Stimulated activated CD8-positive, alpha-beta memory T cell treated with anti-CD3 and anti-CD28 coated beads, Interleukin-4, amount 100 ng/mL, for 24 hours (primary cell): ENCODE results near the gene TRAPPC10.

ENCODE experiments used
- DNase-seq: peaks from one replicate; pipeline ENCODE4 v3.0.0-alpha.2; 2020; ENCODE audit warnings: low read depth

Gene TRAPPC10

DNA sequence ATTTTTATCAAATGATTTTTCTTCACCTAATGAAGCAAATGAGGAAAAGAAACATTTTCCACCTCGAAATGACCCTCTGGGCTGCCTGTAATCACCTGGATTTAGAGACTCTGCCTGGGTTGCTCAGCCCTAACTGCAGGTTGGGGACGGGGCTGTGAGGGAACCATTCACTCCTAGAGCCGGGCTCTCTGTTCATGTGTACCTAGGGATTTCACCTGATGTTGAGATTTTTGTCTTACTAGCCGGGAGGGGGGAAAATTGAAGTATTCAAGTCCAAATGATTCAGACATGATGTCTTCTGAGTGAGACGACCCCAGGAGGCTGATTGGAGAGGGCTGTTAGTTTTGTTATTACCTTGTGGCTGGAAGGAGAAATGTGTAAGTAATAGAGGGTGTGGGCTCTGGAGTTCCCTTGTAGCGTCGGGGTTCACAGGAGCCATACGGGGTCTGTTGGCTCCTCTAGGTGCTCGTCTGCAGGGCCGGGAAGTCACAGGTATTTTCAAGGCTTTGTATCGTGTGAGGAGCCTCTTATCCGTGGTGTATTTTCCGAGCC lies 52.8 kb downstream of the TRAPPC10 start:
- DNase-seq = no peak

DNA sequence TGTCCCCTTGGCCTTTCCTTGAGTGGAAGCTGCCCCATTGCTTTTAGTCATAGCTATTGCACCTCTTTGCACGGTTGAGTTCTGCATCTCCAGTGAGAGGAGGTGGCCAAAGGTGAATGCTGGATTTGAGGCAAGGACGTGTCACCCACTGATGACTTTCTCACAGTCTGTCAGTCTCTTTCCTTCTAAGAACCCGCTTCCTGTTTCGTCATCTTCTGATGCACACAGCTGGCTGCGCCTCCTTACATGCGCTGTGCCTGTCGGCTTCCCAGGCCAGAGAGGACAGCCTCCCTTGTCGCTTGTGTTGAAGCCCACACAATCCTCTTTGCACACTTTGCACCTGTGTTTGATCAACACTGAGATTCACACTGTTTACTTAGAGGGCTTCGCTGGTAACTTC lies 53.3 kb downstream of the TRAPPC10 start:
- peak; percentile 58 for DNase-seq

DNA sequence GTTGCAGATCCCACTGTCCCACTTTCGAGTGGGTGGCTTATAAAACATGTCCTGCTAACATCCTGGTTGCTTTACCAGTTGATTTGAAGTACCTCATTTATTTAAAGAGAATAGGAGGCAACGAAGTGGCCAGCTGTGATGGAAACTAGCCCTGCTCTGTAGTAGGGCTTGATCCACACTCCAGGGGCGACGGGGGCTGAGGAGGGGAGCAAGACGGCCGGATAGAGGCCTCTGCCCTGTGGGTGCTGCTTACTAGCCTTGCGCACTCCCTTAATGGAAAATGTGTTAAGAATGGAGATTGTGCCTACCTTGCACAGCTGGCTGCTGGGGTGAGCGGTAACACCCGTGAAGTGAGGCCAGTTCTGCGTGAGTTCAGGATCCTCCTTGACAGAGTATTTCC lies 54.0 kb downstream of the TRAPPC10 start:
- DNase-seq = no peak

DNA sequence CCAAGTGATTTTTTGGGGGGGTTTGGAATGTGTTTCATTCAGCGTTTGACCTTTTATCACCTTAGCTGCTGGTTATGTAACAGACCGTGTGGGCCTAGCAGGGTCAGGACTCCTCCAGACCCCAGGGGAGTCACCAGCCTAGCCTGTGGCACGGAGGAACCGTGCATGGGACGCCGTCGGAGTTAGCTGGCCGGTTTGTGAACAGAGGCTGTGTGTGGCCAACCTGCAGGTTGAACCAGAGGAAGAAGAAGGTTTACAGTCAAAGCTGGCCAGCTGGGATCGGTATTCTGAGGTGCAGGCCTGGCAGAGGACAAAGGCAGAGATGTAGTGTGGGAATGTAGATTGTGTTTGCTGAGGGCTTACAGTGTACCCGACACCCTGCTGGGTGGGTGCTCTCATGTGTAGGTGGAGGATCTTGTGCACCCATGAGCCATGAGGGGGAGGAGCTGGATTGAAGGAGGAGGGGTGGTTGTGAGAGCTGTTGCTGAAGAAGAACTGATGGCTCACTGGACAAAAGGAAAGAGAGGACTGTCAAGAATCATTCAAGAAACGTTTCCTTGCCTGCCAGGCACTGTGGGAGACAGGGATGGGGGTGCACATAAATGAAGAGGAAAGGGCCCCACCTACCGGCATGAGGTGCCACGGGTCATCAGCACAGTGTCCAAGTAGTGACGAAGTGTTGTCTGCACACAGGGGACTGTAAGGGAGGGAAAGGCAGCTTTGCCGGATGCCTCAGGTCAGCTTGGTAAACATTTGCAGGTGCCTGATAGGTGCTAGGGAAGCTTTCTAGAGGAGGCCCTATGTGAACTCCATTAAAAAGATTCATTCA lies 55.1 kb downstream of the TRAPPC10 start:
- DNase-seq = no peak

DNA sequence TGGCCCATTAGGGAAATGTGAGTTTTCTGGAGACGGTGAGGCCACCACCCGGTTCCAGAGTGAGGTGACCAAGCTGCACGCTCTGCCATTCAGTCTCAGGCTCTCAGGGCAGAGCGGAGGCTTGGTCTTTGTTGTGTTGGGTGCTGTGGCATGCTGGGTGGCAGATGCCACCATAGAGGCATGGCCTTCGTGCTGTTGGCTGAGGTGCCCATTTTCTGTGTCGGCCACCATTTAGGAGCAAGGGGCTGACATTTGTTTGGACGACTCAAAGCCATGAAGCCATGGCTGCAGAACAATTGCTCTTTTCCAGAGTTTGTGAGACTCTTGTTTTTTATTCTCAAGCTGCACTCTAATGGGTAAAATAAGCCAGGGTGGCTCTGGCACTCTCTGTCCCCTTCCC lies 58.3 kb downstream of the TRAPPC10 start:
- DNase-seq = no peak

DNA sequence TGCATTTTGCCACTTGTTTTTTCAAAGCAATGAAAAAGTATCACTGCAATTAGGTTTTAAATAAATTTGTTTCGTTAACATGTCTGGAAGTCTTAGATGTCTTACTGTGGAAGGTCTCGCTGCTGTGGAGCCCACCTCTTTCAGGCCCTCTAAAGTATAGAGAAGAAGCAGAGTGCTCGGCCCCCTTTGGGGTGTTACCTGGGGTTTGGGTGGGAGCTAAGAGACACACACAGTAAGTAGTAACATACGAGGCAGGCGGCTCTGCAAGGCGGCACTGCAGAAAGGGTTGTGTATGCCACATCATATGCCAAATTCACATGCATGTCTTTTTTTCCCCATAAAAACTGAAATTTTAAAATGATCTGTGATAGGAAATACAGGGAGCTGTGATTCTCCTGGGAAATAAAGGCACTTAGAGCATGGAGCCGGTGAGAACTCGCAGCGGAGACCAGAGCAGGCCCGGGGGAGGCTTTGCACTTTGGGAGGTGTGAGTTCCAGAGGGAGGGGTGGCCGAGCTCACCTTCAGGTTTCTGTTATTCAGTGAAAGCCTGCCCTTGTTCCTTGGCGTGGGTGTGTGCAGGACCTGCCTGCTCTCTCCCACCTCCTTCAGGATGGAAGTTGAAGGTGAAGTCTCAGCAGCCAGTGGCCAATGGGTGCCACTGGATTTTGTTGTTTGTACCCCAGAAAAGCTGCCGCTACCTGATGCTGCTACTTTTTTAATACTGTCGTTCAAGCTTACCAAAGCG lies 59.4 kb downstream of the TRAPPC10 start:
- no peak for DNase-seq

DNA sequence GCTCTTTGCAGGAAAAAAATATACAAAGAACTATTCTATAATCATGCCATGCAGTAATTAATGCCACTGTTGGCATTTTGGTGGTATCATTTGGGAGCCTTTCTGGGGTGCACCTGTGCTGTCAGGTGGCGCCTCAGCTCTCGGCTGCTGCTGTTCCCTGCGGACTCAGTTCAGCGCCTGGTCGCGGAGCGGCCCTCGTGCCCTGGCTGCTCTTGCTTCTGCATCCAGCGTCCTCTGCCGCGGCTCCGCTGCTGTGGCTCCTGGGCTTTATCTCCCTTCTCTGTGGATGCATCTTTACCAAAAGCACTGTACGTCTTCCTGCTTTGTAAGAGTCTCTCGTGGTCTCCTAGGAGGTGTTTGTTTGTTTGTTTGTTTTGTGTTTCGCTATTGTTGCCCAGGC lies 60.0 kb downstream of the TRAPPC10 start:
- DNase-seq = no peak

DNA sequence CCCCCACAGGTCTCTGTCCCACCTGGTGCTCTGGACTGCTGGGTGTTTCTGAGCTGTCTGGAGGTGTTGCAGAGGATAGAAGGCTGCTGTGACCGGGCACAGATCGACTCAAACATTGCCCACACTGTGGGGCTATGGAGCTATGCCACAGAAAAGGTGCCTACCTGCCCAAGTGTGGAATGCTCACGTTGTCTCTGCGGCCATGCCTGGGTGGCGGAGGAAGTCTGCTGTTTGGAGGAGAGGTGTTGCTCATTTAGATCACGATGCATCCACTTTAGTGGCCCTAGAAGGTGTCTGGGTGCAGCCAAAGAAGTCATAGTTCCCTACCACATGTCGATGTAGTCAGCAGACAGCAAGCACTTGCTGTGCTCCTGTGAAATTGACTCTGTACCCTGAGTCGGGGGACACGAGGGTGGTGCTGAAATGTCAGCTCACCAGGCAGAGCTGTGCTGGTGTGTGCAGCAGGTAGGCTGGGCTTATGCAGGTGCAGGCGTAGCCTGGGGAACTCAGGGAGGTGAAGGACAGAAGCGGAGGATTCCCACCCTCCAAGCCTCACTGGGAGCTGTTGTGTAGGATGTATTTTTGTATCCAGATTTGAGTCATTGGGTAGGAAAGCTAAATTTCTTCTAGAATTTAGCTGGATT lies 62.3 kb downstream of the TRAPPC10 start:
- DNase-seq = no peak

DNA sequence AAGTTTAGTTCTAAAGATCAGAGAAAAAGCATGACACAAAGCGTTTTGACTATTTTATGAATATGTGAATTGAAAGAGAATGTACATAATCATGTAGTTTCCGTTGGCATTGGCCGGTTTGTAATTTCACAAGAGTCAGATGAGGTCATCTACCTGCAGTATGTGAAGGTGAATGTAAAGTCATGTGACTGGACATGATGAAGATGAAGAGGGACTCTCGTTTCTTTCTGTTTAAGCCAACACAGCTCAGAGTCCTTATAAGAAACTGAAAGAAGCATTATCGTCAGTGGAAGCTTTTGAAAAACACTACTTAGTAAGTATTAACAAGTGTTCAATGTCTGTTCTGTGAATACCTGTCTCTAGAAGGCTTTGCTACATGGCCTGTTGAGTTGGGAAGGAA lies 64.2 kb downstream of the TRAPPC10 start:
- no peak for DNase-seq

DNA sequence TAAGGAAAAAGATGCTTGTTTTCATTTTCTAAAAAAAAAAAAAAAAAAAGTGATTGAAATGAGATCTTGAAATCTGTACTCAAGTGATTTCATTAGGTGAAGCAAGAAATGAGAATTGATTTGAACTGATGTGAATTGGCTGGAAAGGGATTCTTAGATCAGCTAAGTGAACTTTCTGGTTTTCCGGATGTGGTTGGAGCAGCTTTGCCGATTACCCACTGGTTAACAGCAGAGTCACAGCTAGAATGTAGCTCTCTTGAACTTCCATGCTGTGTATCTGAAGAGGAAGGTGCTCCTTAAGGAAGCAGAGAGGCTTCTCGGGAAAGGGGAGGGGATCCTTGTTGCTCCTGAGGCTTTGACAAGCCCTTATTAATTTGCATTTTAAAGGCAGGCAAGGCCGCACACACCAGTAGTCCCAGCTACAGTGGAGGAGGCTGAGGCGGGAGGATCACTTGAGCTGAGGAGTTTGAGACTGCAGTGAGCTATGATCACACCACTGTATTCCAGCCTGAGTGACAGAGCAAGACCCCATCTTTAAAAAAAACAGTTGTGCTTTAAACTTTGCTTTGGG lies 66.4 kb downstream of the TRAPPC10 start:
- no peak for DNase-seq

DNA sequence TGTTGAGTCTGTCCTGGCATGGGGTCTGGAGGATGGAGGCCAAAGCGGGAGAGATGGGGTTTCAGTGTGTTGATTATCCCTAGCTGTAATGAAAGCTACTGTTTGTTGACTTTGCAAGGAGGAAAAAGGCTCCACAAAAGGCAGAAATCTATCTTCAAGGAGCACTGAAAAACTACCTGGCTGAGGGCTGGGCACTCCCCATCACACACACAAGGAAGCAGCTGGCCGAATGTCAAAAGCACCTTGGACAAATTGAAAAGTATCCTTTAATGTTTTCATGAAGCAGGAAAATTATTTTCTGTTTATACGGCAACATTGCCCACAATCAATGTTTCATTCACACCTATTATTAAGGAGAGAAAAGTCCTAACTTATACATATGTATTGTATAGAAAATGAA lies 67.3 kb downstream of the TRAPPC10 start:
- DNase-seq = no peak

DNA sequence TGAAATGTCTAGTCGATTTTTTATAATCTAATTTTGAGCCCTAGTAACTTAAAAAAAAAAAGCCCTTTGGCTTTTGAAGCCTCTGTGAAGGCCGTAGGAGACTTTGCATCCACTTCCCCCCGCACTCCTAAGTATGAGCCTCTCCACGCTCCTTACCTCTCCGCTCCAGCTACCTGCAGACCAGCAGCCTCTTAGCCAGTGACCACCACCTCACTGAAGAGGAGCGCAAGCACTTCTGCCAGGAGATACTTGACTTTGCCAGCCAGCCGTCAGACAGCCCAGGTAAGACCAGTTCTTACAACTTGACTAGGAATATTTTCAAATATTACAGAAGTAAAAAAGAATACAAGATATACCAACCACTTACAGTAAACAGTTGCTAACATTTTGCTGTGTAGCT lies 67.7 kb downstream of the TRAPPC10 start:
- no peak for DNase-seq

DNA sequence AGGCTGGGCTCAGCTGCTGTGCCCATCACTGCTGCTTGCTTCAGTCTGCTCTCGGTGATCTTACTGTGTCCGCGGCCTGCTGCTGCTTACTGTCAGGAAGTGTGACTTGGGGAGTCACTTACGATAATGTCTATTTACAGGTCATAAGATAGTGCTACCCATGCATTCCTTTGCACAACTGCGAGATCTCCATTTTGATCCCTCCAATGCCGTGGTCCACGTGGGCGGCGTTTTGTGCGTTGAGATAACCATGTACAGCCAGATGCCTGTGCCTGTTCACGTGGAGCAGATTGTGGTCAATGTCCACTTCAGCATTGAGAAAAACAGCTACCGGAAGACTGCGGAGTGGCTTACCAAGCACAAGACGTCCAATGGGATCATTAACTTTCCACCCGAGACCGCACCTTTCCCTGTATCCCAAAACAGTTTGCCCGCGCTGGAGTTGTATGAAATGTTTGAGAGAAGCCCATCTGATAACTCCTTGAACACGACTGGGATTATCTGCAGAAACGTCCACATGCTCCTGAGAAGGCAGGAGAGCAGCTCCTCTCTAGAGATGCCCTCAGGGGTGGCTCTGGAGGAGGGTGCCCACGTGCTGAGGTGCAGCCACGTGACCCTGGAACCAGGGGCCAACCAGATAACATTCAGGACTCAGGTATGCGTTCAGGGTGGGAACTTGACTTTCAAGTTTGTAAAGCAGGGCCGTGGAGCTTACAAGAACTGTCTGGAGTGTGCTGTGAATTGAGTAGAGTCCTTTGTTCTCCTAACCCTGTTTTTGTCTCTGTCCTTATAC lies 70.7 kb downstream of the TRAPPC10 start:
- DNase-seq = no peak

DNA sequence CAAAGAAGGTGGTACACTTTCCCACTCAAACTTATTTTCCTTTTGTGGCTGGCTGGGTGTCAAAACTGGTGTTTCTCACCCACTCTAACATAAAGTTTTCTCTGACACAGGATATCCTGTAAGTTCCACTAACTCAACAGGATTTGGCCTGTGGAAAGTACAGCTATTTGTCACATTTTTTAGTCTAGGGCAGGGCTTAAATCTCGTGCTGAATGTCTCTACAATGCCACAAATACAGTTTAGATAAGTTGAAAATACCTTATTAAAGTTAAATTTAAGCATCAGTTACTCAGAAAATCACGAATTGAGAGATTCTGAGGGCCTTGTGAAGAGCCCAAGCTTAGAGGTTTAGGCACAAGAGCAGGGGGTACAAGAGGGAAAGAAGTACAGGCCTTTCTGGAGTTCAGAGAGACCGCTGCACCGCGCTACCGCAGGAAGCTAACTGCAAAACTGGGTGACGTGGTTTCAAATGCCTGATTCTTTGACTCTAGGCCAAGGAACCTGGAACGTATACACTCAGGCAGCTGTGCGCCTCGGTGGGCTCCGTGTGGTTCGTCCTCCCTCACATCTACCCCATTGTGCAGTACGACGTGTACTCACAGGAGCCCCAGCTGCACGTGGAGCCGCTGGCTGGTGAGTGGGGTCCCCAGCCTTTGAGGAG lies 71.7 kb downstream of the TRAPPC10 start:
- no peak for DNase-seq

DNA sequence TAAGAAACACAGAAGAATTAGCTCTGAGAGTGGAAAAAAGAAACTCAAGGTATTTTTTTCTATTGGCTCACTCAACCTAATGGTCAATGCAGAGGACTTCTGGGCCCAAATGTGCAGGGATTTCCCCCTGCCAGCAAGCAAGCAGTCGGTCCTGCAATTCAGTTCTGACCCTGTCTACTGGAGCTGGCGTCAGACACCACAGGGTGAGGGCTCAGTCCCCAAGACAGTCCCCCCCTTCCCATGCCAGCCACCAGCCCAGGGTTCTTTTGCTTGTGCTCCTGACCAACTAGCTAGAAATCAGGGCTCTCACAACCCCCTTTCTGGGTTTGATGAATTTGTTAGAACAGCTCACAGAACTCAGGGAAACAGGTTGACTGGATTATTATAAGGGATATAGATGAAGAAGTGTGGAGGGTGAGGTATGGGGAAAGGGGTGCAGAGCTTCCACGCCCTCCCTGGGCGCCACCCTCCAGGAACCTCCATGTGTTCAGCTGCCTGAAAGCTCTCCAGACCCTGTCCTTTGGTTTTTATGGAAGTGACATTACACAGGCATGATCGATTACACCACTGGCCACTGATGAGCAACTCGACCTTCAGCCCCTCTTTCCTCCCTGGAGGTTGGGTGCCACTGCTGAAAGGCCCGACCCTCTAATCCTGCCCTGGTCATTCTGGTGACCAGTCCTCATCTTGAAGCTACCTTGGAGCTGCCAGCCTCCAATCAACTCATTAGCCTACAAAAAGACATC lies 72.6 kb downstream of the TRAPPC10 start:
- DNase-seq = no peak

DNA sequence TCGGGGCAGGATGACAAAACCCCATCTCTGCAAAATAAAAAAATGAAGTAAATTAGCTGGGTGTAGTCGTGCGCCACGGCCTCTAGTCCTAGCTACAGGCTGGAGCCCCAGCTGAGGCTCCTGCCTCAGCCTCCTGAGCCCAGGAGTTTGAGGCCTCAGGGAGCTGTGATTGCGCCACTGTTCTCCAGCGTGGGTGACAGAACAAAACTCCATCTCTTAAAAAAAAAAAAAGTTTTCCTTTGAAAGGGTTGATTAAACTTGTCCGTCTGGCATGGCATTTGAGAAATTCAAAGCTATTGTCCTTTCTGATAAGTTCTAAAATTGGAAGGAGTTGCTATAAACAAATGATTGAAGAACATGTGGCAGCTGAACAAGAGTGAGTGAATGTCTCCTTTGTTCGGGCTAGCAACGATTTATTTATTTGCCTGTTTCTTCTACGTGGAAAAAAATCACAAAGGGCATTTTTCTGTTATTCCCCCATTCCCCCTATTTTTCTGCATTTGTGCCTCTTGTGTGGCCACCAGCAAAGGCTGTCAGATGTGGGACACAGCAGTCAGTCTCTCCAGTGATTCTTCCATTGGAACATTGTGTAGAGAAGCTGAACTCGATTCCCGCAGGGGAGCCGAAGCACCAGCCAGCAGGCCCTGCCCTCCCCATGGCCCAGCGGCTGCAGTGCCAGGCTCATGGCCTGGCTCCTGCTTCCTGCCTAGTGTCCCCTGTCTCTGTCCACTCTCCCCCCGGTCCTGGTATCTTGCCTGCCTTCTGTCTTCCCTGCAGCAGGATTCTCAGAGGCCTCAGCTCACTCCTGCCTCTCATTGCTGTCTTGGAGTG lies 73.6 kb downstream of the TRAPPC10 start:
- DNase-seq = no peak

DNA sequence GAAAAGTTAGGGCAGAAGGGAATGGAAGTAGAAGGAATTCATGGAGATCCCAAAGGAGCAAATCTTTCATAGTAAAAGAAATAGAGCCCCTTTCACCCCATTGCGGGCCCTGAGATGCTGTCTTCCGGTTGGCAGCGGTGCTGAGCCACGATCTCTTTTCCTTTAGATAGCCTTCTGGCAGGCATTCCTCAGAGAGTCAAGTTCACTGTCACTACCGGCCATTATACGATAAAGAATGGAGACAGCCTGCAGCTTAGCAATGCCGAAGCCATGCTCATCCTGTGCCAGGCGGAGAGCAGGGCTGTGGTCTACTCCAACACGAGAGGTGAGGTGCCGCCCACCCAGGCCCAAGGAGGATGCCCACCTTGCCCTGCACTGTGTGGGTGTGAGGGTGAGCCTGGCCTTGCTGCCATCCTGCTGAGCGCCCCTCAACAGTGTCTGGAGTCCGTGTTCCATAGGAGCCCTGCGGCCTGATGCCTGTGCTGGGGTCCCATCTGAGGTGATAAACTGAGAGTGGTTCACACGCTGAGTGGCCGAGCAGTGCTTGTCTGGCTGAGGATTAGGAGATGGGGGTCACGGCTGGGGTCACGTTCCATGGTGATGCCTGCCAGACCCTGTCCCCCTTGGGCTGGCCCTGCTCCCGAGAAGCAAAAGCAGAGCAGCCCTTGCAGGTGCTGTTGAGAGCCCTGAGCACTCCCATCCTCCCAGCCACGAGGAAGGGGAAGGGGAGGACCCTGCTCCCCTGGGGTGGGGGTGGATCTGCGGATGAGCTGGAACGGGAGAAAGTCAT lies 74.7 kb downstream of the TRAPPC10 start:
- no peak for DNase-seq
